K562 (cell line): Measurements from ENCODE around the gene MAGEA9B. TPM values are rescaled to one million over a fixed set of nuclear protein-coding genes. Genes with fewer than 3 reads are reported as not detected.

Experiments
- ATF3 ChIP-seq, 2 experiments: fragments of 450-650 bp in 1 of 2; sonication (generic) in 1 of 2; formaldehyde crosslinking in 1 of 2; IDR thresholded peaks in 1 of 2; conservative IDR thresholded peaks in 1 of 2; 2 replicates each; pipeline versions ENCODE4 v1.6.1 to v1.8.1; 2016 to 2023; ENCODE audit warnings: mild to moderate bottlenecking in 2 of 2, moderate library complexity in 2 of 2, inconsistent platforms in 1 of 2, missing genetic modification reagents in 1 of 2
- C11orf30 ChIP-seq: fragments of 450-650 bp; IDR thresholded peaks from 2 replicates; pipeline ENCODE4 v1.6.1; 2016; ENCODE audit warnings: low read depth, mild to moderate bottlenecking
- CEBPG ChIP-seq, 3 experiments: fragments of 200-800 bp in 1 of 3; sonication (Bioruptor generic) in 1 of 3; sonication (generic) in 1 of 3; formaldehyde crosslinking in 1 of 3; IDR thresholded peaks in 2 of 3; conservative IDR thresholded peaks in 1 of 3; 2 replicates each; pipeline versions ENCODE4 v1.6.1 to v1.8.0; 2016 to 2022; ENCODE audit warnings: missing compliant biosample characterization in 2 of 3, missing genetic modification characterization in 2 of 3, mild to moderate bottlenecking in 1 of 3, missing genetic modification reagents in 1 of 3
- CTBP1 ChIP-seq: fragments of 450-650 bp; IDR thresholded peaks from 2 replicates; pipeline ENCODE4 v1.6.1; 2016; ENCODE audit warnings: borderline replicate concordance
- CUX1 ChIP-seq: fragments of 200-800 bp; sonication (Bioruptor generic); IDR thresholded peaks from 2 replicates; pipeline ENCODE4 v1.6.1; 2016; ENCODE audit warnings: missing genetic modification characterization, missing compliant biosample characterization
- L3MBTL2 ChIP-seq: fragments of 450-650 bp; IDR thresholded peaks from 2 replicates; pipeline ENCODE4 v1.6.1; 2016; ENCODE audit warnings: mild to moderate bottlenecking, moderate library complexity
- MAZ ChIP-seq, 2 experiments: fragments of 450-650 bp in 1 of 2; sonication (generic) in 1 of 2; formaldehyde crosslinking; IDR thresholded peaks in 1 of 2; conservative IDR thresholded peaks in 1 of 2; 2 replicates each; pipeline versions ENCODE4 v1.4.0 to v1.5.0; 2020; ENCODE audit warnings: mild to moderate bottlenecking in 1 of 2, missing genetic modification reagents in 1 of 2
- MEIS2 ChIP-seq: fragments of 450-650 bp; IDR thresholded peaks from 2 replicates; pipeline ENCODE4 v1.6.1; 2014; ENCODE audit warnings: mild to moderate bottlenecking; ENCODE audit not compliant: partially characterized antibody
- NCOA1 ChIP-seq: fragments of 450-650 bp; IDR thresholded peaks from 2 replicates; pipeline ENCODE4 v1.6.1; 2016; ENCODE audit warnings: low read depth
- NR2C2 ChIP-seq, 2 experiments: fragments of 200-800 bp in 1 of 2; sonication (Bioruptor generic) in 1 of 2; sonication (generic) in 1 of 2; formaldehyde crosslinking in 1 of 2; IDR thresholded peaks; 2 replicates each; pipeline versions ENCODE4 v1.6.1 to v1.8.0; 2016 to 2022; ENCODE audit warnings: mild to moderate bottlenecking in 1 of 2, missing compliant biosample characterization in 1 of 2, missing genetic modification characterization in 1 of 2, missing genetic modification reagents in 1 of 2
- SMAD3 ChIP-seq: fragments of 450-650 bp; formaldehyde crosslinking; conservative IDR thresholded peaks from 2 replicates; pipeline ENCODE4 v1.4.0; 2020; ENCODE audit warnings: mild to moderate bottlenecking
- SUPT5H ChIP-seq: fragments of 450-650 bp; IDR thresholded peaks from 2 replicates; pipeline ENCODE4 v1.6.1; 2016
- polyA plus RNA-seq, 8 experiments: library from polyadenylated mRNA; depleted of rRNA in 4 of 8; stranded (reverse) in 5 of 8; unstranded in 3 of 8; fragments of >200 nt; fragmentation: Nextera tagmentation in 2 of 8; fragmentation: Illumina TruSeq in 1 of 8; extraction: Ambion mirVana in 2 of 8; extraction: Trizol in 1 of 8; gene quantifications; 2 replicates each; pipeline versions ENCODE4 v1.2.1 to v1.2.3, GENCODE V29; 2011 to 2014; ENCODE audit warnings: inconsistent platforms in 1 of 8, missing spikeins in 1 of 8
- total RNA-seq, 7 experiments: library from RNA; depleted of rRNA in 6 of 7; stranded (reverse); fragments of >200 nt in 6 of 7; fragmentation: Illumina TruSeq in 2 of 7; extraction: Trizol in 2 of 7; gene quantifications; 2 replicates each; pipeline versions ENCODE4 v1.2.1 to v1.2.3, GENCODE V29; 2011 to 2021; ENCODE audit warnings: low replicate concordance in 1 of 7
- TF ChIP-seq, protein P1 (sequence below): fragments of 450-650 bp; IDR thresholded peaks from 2 replicates; pipeline ENCODE4 v1.6.1; 2018; ENCODE audit not compliant: partially characterized antibody

MAGEA9B gene
- total and polyA plus RNA-seq, 9 of the 15 experiments (the other 6 are each of a cell fraction or from before 2014, with no cell fraction given): 11.2 to 31.2 (median 14.1) TPM

DNA sequence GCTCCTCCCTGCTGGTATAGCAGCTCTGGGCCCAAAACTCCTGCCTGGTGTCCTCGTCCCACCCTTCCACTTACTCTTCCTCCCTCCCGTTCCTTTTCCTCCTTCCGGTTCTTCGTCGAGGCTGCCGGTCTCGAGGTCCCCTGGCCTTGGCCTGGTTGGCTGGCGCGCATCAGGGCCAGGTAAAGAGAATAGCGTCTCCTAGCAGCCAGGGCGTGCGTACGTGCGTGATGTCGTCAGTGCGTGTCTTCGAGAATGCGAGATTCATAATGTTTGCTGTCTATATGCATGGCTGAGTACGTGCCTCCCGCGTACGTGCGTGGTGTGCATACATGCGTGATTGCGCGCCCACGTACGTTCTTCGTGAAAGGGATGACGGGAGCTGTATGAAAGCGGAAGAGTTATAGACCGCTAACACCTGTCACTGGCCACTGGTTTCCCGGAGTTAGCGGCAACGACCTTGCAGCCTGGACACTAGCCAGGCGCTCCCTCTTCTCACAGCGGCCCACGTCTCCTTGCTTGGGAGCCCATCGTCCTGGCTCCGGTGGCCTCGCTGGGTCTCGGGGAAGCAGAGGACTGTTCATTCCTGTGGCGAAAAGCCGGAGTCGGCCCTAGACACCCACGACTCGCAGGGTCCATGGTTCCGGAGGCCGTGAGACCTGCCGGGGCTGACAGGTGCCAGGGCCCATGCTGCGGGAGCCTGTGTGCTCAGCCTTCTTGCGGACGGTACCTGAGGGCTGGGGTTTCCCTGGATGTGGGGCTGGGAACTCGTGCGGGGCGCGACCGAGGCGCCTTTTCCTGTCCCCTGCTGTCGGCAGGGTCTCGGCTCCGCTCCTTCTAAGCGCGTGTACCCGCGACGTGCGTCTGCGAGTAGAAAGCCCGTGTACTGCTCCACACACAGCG lies 46.4 kb downstream of the MAGEA9B start, which contains the start of gene EOLA1 (continued):
- TF ChIP-seq NR2C2 (CRISPR knock-in tag; IDR thresholded peaks at IDR 0.05) (no peak), NR2C2 (tag; IDR thresholded peaks at IDR 0.05) (peak; percentile 54; the same call in 1 of the 2 replicates), NCOA1 (peak; percentile 34; the same call in 1 of the 2 replicates), CTBP1 (peak; percentile 68; the same call in 1 of the 2 replicates), SUPT5H (peak; percentile 62), MEIS2 (peak; percentile 85), CEBPG (CRISPR knock-in tag; IDR thresholded peaks at IDR 0.05) (0 out of 2 replicates have a peak, but pooled peaks have one; percentile 22), CEBPG (tag; conservative IDR thresholded peaks at IDR 0.05 in 1 of 2, IDR thresholded peaks at IDR 0.05 in 1 of 2) (no peak), ATF3 (IDR thresholded peaks at IDR 0.05) (peak; percentile 32; the same call in 1 of the 2 replicates), ATF3 (CRISPR knock-in tag; conservative IDR thresholded peaks at IDR 0.05) (0 out of 2 replicates have a peak, but pooled peaks have one; percentile 50), C11orf30 (peak; percentile 26), MAZ (CRISPR knock-in tag; conservative IDR thresholded peaks at IDR 0.05 in 1 of 2, IDR thresholded peaks at IDR 0.05 in 1 of 2) (0 out of 4 replicates have a peak, but pooled peaks of 1 of the 2 experiments have one; percentile 41), CUX1 (CRISPR knock-in tag) (no peak), L3MBTL2 (peak; percentile 91), SMAD3 (no peak)
- TF ChIP-seq, protein P1, sequence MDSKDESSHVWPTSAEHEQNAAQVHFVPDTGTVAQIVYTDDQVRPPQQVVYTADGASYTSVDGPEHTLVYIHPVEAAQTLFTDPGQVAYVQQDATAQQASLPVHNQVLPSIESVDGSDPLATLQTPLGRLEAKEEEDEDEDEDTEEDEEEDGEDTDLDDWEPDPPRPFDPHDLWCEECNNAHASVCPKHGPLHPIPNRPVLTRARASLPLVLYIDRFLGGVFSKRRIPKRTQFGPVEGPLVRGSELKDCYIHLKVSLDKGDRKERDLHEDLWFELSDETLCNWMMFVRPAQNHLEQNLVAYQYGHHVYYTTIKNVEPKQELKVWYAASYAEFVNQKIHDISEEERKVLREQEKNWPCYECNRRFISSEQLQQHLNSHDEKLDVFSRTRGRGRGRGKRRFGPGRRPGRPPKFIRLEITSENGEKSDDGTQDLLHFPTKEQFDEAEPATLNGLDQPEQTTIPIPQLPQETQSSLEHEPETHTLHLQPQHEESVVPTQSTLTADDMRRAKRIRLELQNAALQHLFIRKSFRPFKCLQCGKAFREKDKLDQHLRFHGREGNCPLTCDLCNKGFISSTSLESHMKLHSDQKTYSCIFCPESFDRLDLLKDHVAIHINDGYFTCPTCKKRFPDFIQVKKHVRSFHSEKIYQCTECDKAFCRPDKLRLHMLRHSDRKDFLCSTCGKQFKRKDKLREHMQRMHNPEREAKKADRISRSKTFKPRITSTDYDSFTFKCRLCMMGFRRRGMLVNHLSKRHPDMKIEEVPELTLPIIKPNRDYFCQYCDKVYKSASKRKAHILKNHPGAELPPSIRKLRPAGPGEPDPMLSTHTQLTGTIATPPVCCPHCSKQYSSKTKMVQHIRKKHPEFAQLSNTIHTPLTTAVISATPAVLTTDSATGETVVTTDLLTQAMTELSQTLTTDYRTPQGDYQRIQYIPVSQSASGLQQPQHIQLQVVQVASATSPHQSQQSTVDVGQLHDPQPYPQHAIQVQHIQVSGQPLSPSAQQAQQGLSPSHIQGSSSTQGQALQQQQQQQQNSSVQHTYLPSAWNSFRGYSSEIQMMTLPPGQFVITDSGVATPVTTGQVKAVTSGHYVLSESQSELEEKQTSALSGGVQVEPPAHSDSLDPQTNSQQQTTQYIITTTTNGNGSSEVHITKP: no peak
